Cardiac atrium fibroblast (primary cell): ENCODE data around the gene SNX17. TPM values are rescaled to one million over a fixed set of nuclear protein-coding genes. Genes with fewer than 3 reads are reported as not detected.

Source experiments
- total RNA-seq: library from RNA; depleted of rRNA; stranded (reverse); fragments of >200 nt; gene quantifications from 2 replicates; pipeline ENCODE4 v1.2.3, GENCODE V29; 2015

Gene SNX17, protein sequence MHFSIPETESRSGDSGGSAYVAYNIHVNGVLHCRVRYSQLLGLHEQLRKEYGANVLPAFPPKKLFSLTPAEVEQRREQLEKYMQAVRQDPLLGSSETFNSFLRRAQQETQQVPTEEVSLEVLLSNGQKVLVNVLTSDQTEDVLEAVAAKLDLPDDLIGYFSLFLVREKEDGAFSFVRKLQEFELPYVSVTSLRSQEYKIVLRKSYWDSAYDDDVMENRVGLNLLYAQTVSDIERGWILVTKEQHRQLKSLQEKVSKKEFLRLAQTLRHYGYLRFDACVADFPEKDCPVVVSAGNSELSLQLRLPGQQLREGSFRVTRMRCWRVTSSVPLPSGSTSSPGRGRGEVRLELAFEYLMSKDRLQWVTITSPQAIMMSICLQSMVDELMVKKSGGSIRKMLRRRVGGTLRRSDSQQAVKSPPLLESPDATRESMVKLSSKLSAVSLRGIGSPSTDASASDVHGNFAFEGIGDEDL
- total RNA-seq: 148 and 159 TPM in 2 replicates

DNA sequence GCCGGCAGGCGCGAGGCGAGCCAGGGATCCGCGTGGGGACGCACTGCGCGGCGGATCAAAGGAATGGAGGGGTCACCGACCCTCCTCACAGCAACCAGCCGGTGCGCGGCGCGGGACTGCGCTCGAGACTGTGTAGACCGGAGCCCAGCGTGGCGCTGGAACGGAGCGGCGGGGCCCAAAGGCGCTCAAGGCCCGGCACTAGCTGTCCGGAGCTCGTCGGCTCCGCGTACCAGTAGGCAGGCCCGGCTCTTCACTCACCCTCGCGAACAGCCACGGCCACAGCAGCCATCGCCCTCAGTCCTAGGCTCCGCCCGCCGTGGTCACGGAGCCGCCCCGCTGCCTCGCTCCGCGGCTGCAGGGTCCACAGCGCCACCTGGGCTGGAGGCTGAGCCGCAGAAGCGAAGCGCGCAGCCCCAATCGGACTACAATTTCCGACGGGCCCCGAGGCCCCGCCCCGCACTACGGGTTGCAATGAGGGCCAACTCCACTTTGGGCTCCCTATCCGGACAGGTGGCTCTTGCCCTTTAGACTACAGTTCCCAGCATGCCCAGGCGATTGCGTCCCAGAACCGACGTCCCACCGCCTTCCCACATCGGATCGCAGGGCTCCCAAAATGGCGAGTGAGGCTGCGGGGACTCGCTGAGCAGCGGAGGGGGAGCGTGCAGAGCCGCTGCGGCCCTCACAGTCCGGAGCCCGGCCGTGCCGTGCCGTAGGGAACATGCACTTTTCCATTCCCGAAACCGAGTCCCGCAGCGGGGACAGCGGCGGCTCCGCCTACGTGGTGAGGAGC is at the start of gene SNX17, which contains the start of gene EIF2B4:
Gene SNX17 (plus strand): TSS at position 591 of the 790 bp plus-strand sequence. CDS start 128 bp downstream, at position 719.
Gene EIF2B4 (minus strand): TSS at position 313 of the 790 bp plus-strand sequence. CDS start 24 bp downstream, at position 289.

DNA sequence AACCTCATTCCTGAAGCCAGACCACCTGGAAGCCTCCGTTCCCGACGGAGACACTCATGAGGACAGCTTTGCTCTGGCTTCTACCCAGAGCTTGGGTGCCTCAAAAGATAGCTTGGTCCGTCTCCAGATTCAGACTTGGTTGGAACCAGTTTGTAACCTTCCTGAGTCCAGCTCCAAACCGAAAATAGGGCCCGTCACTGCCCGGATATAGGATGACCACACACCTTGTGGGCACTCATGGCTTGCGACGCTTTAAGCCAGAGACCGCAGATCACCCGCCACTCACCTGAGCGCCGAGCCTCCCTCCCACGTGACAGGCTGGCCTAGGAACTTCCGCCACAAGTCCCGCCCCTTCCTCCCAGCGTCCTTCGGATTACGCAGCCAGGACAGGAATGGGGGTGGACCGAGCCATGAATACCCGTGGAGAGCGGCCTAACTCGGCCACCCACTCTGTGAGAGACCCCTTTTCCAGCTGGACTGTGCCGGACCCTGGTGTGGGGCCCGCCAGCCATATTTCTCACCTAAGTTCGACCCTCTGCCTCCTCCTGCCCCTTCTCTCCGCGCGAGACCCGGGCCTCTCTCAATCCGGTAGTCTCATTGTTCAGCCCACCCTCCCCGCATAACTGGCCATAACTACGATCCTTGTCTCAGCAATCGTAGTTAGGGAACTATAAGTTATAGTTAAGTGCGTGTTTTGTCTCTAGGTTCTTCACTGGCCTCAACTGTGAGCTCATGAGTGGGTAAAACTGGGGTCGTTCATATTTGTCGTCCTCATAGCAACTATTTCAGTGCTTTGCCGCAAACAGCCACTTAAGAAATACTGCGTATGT is 47.4 kb upstream of the SNX17 start, which contains the start of gene MPV17:
Gene MPV17 (minus strand): TSS at position 332 of the 830 bp plus-strand sequence. CDS start 580 bp downstream, outside the sequence.

DNA sequence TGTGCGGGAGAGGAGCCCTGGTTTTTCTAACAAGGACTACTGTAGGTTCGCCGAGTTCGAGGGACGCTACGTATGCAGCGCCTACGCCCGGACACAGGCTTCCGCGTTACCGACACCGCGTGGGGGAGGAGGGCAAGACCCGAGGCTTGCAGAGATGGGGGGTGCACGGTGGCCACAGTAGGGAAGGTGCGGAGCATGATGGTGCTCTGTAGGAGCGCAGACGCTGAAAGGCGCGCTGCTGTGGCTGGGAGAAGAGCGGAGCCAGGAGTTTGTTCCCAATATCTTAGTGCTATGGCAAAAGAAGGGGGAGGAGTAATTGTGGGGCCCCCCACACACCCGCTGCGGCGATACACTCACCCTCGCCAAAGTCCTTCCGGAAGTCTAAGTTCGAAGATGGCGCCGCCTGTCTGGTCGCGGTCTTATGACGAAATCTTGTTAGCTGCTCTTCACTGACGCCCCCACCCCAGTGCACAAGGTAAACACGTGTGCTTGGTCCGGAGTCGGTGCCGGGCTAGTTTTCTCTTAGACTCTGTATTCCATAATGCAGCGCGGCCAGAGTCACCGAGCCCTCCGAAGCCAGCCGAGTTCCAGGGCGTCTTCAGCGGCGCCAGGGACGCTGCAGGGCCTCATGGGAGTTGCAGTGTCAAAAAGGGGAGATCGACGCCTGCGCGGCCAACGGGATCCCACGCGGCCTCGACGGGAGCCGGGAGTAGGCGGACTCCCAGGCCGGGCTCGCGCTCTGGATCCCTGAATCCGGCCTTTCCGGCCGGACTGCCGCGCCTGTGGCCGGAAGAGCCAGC is 13.8 kb upstream of the SNX17 start, which contains the start of gene GTF3C2:
Gene GTF3C2 (minus strand): TSS at position 383 of the 800 bp plus-strand sequence. CDS start 13,210 bp downstream, outside the sequence.

DNA sequence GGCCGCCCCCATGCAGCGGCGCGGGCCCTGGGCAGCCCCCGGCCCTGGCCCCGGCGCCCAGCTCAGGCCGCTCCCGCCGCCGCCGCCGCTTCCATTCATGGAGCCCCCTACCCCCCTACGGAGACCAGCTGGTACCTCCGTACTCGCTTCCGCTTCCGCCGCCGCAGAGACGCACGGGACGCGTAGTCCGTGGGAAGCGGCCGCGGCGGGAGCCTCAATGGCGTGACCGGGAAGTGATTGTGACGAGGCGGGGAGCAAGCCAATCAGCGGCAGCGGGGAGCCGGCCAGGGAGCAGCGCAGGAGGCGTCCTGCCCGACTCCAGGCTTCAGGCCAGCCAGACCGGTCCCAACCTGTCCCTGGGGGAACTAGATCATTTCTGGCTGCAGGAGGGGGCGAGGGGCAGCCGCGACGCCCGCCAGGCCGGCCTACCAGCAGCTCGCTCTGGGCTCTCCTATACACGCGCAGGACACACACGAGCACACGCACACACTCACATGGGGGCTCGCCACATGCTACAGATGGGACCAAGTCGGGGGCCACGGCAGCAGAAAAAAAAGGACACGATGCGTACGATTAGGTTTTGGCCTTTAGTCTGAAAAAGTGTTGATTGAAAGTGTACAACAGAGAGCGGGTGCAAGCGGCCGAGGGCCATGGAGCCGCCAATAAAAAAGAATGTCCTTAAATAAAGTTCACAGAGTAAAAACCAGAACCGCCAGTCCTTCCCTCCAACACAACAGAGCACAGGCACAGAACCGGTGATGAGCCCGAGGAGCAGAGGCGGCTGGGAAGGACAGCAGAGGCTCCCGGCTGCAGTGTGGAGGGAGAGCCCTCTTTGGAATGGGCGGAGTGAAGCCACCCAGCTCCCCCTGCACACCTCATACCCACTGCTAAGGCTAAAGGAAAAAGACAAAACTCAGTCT is 10.5 kb downstream of the SNX17 start, which contains the start of gene ZNF513:
Gene ZNF513 (minus strand): TSS at position 109 of the 920 bp plus-strand sequence. CDS start 208 bp downstream, outside the sequence.

DNA sequence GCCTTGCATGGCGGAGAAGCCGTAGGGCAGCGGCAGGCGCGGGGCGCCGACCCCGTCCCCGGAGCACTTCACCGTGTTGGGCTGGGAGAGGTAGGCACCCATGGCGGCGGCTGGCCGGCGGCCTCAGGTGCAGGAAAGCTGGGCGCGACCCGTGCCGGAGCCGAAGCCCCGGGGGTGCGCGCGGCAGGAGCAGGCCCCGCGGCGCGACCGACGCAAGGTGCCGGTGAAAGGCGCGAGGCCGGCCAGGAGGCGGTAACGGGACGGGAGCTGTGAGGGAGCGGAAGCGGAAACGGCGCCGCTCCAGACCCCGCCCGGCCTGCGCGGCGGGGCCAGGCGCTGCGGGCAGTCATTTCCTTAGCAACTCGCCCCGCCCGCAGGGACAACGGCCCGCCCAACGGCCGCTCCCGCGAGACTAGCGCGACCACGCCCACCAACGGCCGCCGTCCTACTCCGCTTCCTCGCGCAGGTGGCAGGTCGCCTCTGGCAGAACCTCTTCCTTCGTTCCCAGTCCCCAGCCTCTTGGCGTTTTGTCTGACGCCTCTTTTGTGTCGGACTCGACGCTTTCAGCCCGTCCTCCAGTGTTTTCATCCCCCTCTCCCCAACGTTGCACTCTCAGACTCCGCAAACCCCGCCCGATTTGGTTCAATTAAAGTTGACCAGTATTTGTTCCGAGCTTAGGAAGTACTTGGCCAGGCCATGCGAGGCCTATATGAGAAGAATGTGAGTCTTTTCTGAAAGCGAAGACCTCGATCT is 39.1 kb downstream of the SNX17 start, which contains the start of gene PPM1G:
Gene PPM1G (minus strand): TSS at position 271 of the 753 bp plus-strand sequence. CDS start 169 bp downstream, at position 102.

Other genes starting within 250 kb of the SNX17 start
- not detected in 2 replicates for gene ABHD1, start 246.8 kb upstream of the SNX17 start, total RNA-seq
- 65.2 and 72.1 TPM in 2 replicates for gene PREB, start 236.0 kb upstream of the SNX17 start, total RNA-seq
- gene PRR30, start 231.2 kb upstream of the SNX17 start, total RNA-seq: not detected in 2 replicates
- gene TCF23, start 221.6 kb upstream of the SNX17 start, total RNA-seq: under 0.01 TPM in 1 of 2 replicates, not detected in the other
- gene ATRAID, start 158.6 kb upstream of the SNX17 start, total RNA-seq: 148 and 204 TPM in 2 replicates
- 7.6 and 13.0 TPM in 2 replicates for gene SLC5A6, start 158.3 kb upstream of the SNX17 start, total RNA-seq
- 22.9 and 29.3 TPM in 2 replicates for gene CAD, start 153.2 kb upstream of the SNX17 start, total RNA-seq
- not detected in 2 replicates for gene SLC30A3, start 107.6 kb upstream of the SNX17 start, total RNA-seq
- gene DNAJC5G, start 95.2 kb upstream of the SNX17 start, total RNA-seq: not detected in 2 replicates
- not detected in 2 replicates for gene TRIM54, start 88.2 kb upstream of the SNX17 start, total RNA-seq
- gene UCN, start 62.2 kb upstream of the SNX17 start, total RNA-seq: 1.3 and 4.5 TPM in 2 replicates
- 69.1 and 102 TPM in 2 replicates for gene MPV17, start 47.5 kb upstream of the SNX17 start, total RNA-seq
- 31.6 and 44.4 TPM in 2 replicates for gene GTF3C2, start 13.9 kb upstream of the SNX17 start, total RNA-seq
- 29.2 and 31.3 TPM in 2 replicates for gene EIF2B4, start 278 bp upstream of the SNX17 start, total RNA-seq
- gene ZNF513, start 10.1 kb downstream of the SNX17 start, total RNA-seq: 4.0 and 6.2 TPM in 2 replicates
- gene PPM1G, start 39.0 kb downstream of the SNX17 start, total RNA-seq: 54.6 and 54.7 TPM in 2 replicates
- 75.3 and 91.5 TPM in 2 replicates for gene NRBP1, start 58.0 kb downstream of the SNX17 start, total RNA-seq
- gene KRTCAP3, start 71.8 kb downstream of the SNX17 start, total RNA-seq: 0.97 TPM in 1 of 2 replicates, not detected in the other
- gene IFT172, start 119.1 kb downstream of the SNX17 start, total RNA-seq: 17.9 and 35.2 TPM in 2 replicates
- 12.8 and 15.6 TPM in 2 replicates for gene FNDC4, start 124.6 kb downstream of the SNX17 start, total RNA-seq
- gene GCKR, start 126.2 kb downstream of the SNX17 start, total RNA-seq: 0.32 TPM in 1 of 2 replicates, not detected in the other
- gene ZNF512, start 212.4 kb downstream of the SNX17 start, total RNA-seq: 14.6 and 17.1 TPM in 2 replicates